ENCODE data around the gene CHERP. TPM values are rescaled to one million over a fixed set of nuclear protein-coding genes. Genes with fewer than 3 reads are reported as not detected.

The CHERP gene
- total and polyA plus RNA-seq, 2 of the 13 experiments (the other 11 are each of a cell fraction or from before 2014, with no cell fraction given), result 4.3 to 5.4 TPM

DNA sequence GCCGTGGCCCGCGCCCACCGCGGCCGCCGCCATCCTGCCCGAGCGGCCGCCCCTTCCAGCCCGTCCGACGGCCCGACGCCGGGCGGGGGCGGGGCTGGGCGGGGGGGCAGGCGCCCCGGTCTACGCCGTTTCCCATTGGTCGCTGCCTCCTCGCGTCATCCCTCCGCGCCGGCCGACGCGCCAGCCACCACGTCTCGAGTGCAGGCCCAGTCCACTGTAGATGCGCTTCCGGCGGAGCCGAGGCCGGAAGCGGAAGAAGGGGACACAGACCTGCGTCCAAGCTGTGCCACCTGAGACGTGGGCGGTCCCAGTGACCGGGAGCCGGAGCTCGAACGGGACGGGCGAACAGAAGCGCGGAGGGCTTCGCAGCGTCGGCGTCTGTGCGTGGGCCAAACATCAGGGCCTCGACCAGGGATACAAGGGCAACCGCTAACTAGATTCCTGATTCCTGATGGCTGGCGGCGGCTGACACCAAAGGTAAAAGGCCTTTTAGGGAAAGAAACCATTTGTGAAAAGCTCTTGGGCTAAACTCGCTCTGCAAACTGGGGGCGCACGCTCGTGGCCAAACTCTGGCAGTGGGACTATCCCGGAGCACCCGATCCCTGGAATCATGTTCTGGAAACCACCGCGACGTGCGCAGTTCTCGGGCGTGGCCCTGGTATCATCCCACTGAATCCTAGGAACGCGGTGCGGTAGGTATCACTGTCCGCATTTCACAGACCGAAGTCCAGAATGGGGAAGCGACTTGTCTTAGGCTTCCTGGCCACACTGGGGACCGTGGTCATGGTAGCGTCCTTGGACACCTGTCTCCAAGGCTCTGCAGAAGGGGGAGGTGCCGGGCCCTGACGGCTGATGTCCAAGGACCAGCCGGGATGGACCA is 30.3 kb upstream of the CHERP start, which contains the start of gene SLC35E1 (continued):
- TF ChIP-seq NFIB (CRISPR knock-in tag; IDR thresholded peaks at IDR 0.05; ENCODE audit: borderline replicate concordance) (no peak), ZNF558 (CRISPR knock-in tag; IDR thresholded peaks at IDR 0.05; ENCODE audit: borderline replicate concordance) (0 out of 2 replicates have a peak, but pooled peaks have one; percentile 28), ZSCAN9 (CRISPR knock-in tag; IDR thresholded peaks at IDR 0.05; ENCODE audit: borderline replicate concordance) (0 out of 2 replicates have a peak, but pooled peaks have one; percentile 53), NFE2L1 (CRISPR knock-in tag; IDR thresholded peaks at IDR 0.05; ENCODE audit: borderline replicate concordance) (no peak), PAWR (CRISPR knock-in tag; IDR thresholded peaks at IDR 0.05; ENCODE audit: borderline replicate concordance) (no peak), ARID2 (CRISPR knock-in tag; IDR thresholded peaks at IDR 0.05; ENCODE audit: borderline replicate concordance) (0 out of 2 replicates have a peak, but pooled peaks have one; percentile 6), KDM5A (IDR thresholded peaks at IDR 0.05; ENCODE audit: borderline replicate concordance, low read length) (peak; percentile 64; the same call in 1 of the 2 replicates), SMAD3 (CRISPR knock-in tag; IDR thresholded peaks at IDR 0.05) (0 out of 2 replicates have a peak, but pooled peaks have one; percentile 45), HDAC6 (IDR thresholded peaks at IDR 0.05; ENCODE audit: low read depth, low read length) (no peak), CENPT (CRISPR knock-in tag; IDR thresholded peaks at IDR 0.05; ENCODE audit: low read depth) (no peak), ZBTB38 (CRISPR knock-in tag; IDR thresholded peaks at IDR 0.05) (peak; percentile 66), ZNF530 (CRISPR knock-in tag; IDR thresholded peaks at IDR 0.05; ENCODE audit: low read depth) (no peak)
- TF ChIP-seq, protein P1, sequence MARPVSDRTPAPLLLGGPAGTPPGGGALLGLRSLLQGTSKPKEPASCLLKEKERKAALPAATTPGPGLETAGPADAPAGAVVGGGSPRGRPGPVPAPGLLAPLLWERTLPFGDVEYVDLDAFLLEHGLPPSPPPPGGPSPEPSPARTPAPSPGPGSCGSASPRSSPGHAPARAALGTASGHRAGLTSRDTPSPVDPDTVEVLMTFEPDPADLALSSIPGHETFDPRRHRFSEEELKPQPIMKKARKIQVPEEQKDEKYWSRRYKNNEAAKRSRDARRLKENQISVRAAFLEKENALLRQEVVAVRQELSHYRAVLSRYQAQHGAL (CRISPR knock-in tag; IDR thresholded peaks at IDR 0.05; ENCODE audit: not compliant biosample characterization), result peak; percentile 60
- TF ChIP-seq, protein P2, sequence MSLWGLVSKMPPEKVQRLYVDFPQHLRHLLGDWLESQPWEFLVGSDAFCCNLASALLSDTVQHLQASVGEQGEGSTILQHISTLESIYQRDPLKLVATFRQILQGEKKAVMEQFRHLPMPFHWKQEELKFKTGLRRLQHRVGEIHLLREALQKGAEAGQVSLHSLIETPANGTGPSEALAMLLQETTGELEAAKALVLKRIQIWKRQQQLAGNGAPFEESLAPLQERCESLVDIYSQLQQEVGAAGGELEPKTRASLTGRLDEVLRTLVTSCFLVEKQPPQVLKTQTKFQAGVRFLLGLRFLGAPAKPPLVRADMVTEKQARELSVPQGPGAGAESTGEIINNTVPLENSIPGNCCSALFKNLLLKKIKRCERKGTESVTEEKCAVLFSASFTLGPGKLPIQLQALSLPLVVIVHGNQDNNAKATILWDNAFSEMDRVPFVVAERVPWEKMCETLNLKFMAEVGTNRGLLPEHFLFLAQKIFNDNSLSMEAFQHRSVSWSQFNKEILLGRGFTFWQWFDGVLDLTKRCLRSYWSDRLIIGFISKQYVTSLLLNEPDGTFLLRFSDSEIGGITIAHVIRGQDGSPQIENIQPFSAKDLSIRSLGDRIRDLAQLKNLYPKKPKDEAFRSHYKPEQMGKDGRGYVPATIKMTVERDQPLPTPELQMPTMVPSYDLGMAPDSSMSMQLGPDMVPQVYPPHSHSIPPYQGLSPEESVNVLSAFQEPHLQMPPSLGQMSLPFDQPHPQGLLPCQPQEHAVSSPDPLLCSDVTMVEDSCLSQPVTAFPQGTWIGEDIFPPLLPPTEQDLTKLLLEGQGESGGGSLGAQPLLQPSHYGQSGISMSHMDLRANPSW (CRISPR knock-in tag; IDR thresholded peaks at IDR 0.05; ENCODE audit: borderline replicate concordance), result peak; percentile 54; the same call in 1 of the 2 replicates
- TF ChIP-seq, protein P3, sequence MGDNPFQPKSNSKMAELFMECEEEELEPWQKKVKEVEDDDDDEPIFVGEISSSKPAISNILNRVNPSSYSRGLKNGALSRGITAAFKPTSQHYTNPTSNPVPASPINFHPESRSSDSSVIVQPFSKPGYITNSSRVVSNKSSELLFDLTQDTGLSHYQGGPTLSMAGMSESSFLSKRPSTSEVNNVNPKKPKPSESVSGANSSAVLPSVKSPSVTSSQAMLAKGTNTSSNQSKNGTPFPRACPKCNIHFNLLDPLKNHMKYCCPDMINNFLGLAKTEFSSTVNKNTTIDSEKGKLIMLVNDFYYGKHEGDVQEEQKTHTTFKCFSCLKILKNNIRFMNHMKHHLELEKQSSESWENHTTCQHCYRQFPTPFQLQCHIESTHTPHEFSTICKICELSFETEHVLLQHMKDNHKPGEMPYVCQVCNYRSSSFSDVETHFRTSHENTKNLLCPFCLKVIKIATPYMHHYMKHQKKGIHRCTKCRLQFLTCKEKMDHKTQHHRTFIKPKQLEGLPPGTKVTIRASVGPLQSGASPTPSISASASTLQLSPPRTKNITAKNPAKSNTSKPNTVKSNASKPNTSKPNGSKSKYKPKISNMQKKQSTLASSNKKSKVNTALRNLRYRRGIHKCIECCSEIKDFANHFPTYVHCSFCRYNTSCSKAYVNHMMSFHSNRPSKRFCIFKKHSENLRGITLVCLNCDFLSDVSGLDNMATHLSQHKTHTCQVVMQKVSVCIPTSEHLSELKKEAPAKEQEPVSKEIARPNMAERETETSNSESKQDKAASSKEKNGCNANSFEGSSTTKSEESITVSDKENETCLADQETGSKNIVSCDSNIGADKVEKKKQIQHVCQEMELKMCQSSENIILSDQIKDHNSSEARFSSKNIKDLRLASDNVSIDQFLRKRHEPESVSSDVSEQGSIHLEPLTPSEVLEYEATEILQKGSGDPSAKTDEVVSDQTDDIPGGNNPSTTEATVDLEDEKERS (CRISPR knock-in tag; IDR thresholded peaks at IDR 0.05), result no peak
- TF ChIP-seq, protein P4, sequence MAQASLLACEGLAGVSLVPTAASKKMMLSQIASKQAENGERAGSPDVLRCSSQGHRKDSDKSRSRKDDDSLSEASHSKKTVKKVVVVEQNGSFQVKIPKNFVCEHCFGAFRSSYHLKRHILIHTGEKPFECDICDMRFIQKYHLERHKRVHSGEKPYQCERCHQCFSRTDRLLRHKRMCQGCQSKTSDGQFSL (CRISPR knock-in tag; IDR thresholded peaks at IDR 0.05), result no peak; the same call in 1 of the 2 replicates

Measured in HepG2 (cell line).